ENCODE results near the gene GALNT9.

GALNT9 gene

DNA sequence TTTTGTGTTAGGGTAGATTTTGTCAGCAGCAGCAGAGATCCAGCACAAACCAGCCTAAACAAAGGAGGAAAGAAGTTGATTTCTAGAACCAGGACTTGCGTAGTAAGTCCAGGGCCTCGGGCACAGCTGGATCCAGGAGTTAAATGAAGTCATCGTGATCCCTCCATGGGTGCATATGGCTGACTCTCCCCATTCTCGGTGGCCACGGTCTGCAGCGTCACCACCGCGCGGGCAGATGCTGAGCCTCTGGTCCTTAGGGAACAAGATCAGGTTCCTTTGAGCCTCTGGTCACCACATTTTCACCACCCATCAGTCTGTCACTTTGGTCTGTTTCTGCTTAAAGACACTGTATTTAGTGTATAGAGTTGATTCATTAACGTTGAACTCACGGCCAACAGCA, 14.8 kb upstream of the GALNT9 start:
- no peak for DNase-seq

DNA sequence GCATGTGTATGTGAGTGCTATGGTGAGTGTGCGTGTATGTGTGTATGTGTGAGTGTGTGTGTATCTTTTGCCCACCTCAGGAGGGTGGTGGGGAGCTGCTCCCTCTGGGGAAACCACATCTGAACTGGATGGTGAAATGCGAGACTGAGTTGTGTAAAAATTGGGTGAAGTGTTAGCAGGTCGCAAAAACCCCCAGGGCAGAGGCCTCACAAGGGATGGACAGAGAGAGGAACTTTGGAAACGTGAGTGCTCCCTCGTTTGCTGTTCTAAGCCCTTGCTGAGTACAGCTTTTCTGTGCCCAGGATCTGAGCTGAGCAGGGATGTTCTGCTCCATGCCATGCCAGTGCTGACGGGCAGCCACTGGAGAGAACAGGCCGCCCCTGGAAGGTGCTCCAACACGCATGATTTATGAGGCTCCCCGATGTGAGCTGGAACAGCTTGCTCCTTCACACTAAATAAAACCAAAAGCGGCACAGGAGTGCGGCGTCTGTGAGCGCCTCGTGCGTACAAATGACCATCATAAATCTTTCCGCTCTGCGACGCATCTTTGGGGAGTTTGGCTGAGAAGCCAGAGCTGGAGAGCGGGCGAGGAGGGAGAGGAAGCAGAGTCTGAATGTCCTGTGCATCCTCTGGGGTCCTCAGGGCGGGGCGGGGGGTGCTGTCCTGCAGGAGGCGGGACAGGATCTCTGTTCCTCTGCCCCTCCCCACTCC, 14.1 kb upstream of the GALNT9 start:
- no peak for DNase-seq

DNA sequence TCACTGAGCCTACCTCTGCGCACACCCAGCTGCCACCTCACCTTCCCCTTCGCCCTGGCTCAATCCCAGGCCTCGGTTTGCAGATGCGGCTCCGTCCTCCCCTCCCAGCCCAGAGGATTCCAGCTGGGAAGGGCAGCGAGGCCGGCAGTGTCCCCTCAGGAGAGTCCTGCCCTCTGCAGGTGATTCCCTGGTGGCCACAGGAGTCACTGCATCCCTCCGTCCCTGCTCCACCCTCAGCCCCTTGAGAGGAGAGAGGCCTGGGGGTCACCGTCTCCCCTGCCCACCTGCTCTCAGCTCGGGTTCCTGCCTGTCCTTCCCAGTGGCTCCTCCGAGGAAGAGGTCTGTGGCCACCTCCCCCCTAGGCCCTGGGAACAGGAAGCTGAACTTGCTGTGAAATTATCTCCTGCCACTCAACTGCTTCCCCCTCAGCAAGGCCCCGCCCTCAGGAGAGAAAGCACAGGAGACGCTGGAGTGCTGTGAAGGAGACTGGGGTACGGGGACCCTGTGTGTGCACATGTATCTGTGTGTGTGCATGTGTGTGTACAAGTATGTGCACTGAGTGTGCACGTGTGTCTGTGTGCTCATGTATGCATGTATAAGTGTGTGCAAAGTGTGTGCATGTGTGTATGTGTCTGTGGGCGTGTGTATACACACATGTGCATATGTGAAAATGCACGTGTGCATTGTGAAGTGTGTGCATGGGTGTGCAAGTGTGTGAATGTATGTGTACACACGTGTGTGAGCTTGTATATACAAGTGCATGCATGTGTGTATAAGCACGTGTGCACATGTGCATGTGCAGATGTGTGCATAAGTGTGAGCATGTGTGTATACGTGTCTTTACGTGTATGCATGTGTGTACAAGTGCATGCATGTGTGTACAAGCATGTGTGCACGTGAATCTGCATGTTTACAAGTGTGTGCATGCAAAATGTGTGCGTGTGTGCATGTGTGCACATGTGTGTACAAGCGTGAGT, 13.2 kb upstream of the GALNT9 start:
- DNase-seq: no peak

DNA sequence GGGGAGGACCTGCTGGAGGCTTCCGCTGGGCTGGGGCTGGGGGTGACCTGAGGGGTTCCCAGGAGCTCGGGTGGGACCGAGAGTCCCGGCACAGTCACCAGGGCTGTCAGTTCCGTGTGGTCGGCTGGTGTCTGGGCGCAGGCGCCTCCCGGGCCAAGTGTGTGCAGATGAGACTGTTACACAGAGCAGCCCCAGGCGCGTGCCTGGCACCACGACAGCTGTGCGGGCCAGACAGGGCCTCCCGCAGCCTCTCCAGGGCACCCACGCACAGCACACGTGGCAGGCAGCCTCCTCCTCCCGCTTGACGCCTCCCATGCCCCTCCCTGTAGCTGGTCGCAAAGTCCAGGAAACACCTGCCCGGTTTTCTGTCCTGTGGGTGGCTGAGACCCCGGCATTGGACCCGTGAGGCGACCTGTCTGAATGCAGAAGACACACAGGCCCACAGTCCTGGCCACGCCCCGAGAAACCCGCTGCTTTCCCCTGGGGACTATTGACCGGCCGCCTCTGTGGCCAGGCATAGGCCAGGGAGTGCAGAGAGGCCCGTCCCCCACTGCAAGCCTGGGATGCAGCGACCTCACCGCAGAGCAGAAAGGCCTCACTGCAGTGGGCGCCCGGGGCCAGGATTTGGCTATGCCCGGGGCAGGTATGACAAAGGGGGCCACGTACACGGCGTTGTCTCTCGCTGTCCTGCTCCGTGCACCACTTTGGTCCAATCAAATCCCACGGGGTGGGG, 12.1 kb upstream of the GALNT9 start:
- DNase-seq: no peak

DNA sequence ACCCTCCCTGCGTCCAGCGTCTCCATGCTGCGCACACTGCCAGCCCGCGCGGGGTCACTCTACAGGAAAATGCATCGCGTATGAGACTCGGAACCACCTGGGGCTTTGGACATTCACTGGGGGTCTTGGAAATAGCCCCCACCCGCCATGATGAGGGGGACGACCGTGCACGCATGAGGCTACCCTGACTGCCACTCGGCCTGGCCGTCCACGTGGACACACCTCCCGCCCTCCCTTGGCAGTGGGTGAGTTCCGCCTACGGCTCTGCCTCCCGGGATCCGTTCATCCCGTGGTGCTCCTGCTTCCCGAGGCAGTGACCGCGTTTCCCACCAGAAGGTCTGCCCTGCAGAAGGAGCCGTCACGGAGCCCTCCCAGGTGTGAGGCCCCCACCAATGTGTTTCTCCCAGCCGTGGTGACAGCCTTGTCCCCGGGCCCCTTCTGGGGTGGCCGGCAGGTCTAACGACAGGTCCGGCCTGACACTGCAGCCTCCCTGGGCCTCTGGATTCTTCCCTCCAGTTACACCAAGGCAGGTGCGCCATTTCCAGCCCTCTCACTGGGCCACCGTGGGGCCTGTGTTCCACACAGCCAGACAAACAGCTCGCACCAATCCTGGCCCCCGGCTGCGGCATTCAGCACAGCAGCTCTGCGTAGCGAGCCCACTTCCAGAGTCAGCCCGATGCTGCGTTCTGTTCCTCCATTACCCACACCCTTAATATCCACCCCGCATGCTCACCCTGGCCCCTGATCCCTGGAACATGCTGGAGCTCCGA, 11.1 kb upstream of the GALNT9 start:
- DNase-seq: no peak

DNA sequence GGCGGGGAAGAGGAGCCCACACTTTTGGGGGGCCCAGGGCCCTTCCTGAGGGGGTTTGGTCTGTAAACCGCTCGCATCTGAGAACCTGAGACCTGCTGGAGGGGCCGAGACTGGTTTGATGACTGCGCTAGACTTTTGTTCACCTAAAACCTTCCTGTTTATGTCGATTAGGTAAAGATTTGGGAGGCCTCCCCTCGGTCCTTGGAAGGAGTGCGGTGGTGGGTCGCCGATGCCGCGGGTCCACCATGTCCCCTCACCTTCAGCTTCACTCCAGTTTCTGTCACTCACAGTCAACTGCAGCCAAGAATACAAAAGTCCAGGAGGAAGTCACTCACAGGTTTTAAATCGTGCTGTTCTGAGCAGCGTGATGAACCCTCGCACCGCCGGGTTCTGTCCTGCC, 10.5 kb upstream of the GALNT9 start:
- no peak for DNase-seq

DNA sequence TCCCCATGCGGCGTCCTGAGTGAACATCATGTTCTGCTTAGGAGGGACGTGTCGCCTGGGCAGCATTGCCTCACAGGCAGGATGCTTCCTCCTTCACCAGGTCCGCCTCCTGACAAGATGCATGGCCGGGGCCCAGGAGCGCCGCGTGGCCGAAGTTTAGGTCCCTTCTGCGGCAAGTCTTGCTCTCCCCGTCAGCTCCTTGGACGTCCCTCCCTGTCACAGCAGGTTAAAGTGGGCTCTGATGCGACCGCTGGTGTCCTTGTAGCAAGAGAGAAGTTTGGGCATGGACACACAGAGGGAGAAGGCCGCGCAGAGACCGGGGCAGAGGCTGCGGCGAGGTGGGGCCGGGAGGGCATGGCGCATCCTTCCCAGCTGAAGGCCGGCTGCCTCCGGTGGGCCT, 9.4 kb upstream of the GALNT9 start:
- DNase-seq: no peak

DNA sequence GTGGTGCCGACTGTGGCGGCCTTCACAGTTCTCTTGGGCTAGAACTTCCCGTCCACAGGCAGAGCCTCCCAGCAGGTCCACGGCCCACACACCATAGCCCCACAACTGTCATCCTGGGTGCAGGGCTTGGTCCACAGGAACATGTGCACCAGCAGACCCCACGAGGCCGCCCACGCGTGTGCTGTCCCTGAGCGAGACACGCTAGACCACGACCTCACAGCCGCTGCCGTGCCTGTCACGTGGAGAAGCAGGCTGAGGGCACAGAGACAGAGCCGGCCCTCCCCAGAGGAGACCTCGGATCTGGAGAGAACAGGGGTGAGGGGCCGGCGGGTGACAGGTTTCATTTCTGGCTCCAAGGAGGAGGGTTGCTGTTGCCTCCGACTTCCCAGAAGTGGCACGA, 8.9 kb upstream of the GALNT9 start:
- no peak for DNase-seq

DNA sequence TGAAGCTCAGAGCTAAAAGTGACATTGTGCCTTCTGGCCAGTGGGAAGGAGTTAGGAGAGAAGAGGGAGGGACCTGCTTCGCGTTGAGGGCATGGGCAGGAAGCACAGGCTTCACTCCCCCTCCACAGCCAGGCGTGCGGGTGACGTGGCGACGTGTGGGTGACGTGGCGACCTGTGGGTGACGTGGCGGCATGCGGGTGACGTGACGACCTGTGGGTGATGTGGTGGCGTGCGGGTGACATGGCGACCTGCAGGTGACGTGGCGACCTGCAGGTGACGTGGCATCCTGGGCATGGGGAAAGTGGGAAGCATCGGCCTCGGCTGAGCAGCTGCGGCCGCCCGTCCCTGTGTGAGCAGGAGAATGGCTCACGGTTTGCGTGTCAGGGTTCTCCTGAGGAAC, 8.2 kb upstream of the GALNT9 start:
- no peak for DNase-seq

DNA sequence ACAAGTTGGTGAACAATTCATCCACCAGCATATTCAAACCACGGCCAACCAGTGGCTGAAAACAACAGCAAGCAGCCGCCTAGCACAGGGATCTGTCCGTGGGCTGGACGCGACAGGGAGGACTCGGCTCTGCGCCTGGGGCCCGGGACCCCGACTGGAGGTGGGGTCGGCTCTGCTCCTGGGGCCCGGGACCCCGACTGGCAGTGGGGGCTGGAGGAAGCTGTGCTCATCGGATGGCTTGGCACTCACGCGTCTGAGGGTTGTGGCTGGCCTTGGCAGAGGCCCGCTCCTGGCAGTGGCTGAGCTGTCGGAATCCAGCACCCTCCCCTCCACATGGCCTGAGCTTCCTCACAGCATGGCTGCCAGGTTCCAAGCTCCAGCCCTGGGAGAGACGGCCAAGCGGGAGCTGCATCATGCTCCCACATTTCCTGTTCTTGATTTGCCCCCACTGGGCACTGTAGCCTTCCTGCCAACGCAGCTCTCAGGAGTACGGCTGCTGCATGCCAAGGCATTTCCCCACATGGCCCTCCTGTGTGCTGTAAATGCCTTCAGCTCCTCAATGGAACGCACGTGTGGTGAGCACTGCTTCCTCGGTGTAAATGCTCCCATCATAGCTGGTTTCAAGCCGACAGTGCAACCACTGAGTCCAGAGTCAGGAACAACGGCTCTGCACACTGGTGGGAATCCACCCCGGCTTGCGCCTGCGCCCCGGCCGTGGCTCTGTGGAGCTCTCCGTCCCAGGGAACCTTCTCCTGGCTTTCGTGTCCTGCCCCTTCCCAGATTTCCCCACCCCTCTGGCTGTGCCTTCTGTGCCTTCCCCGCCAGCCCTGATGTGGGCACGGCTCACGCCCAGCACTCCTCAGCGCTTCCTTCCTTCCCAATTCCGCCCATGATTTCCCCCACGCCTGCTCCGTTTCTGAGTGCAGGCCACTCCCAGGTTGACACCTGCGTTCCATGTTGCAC, 7.3 kb upstream of the GALNT9 start:
- DNase-seq: no peak

DNA sequence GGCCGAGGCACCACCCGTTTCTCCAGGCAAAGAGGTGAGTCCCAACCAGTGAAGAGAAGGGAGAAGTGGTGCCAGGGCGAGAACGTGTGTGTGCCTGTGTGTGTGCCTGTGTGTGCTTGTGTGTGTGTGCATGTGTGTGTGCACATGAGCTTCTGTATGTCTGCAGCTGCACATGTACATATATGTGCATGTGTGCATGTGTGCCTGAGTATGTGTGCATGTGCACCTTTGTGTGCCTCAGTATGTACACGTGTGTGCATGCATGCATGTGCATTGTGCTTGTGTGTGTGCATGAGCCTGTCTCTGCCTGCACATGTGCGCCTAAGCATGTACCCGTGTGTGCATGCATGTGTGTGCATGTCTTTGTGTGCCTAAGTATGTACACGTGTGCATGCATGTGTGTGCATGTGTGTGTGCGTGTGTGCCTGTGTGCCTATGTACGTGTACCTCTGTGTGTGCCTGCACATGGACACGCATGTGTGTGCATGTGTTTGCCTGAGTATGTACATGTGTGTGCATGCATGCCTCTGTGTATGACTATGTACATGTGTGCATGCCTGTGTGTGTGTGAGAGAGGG, 5.9 kb upstream of the GALNT9 start:
- no peak for DNase-seq

DNA sequence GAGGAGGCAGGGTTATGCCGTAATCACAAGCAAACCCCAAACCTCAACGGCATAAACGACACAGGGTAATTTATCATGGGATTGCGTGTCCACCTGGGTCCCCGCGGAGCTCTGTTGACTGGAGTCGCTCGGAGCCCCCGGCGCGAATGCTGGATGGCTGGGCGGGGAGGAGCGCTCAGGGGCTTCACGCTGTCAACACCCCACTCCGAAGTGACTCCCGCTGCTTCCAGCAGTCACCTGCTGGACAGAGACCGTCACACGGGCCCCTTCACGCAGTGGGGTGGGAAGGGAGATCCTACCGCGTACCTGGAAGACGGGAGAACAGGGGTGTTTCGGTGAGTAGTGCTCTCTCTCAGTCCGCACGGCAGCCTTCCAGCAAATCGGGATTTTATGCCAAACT, 4.4 kb upstream of the GALNT9 start:
- DNase-seq: no peak

DNA sequence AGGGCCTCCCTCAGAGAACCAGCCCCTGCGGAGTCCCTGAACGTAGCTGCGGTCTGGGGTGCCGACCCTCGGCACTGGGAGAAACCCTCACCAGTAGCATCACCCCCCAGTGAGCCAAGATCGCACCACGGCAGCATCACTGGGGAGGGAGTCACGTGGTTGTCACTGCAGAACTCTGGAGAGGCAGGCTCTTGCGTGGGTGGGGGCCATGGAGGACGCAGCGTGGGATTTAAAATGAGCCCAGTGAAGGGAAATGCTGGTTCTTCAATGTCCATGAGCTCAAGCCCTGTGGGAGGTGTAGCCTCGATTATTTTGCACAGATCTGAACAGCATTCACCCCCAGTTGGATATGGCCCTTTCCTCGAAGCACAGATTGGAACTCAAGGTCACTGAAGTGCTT, 3.9 kb upstream of the GALNT9 start:
- no peak for DNase-seq

DNA sequence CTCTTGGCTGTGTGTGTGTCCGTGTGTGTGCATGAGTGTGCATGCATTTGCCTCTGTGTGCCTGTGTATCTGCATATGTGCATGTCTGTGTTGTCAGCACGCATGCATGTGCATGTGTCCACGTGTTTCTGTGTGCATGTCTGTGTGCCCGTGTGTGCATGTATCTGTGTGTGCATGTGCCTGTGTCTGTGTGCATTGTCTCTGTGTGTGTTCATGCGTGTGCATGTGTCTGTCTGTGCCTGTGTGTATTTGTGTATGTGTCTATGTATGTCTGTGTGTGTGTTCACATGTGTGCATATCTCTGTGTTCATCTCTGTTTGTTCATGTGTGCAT, 1.1 kb upstream of the GALNT9 start:
- DNase-seq: no peak

DNA sequence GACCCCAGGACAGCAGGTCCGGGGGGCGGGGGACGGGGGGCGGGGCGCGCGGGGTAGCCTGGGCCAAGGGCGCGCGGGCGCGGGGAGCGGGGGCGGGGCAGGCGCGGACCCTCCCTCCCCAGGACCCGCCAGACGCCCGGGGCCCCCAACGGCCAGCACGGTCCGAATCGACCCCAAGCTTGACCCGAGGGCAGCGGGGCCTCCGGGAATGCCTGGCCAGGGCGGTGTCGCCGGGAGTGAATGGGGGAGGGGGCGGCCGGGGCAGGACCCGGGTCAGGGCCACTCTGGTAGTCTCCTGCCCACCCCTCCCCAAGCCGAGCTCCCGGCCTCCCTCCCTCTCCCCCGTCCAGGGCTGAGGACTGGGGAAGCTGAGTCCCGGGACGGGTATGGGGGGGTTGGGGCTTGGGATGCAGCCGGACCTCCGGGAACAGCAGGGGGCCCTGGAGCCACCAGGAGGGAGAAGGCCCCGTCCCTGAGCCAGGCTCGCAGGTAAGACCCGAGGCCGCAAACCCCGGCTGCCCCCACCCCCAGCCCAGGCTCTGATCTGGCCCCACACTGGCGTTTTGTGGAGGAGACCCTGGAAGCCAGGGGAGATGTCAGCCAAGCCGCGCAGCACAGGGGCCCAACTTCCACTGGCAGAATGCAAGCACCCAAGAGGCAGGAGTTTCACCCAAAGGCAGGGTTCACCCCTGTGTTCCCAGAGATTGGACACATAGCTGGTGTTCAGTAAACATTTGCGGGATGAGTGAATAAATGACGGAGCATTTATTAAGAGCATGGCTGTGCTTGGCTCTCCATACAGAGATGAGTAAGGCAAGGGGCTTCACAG, 545 bp upstream of the GALNT9 start:
- no peak for DNase-seq

DNA sequence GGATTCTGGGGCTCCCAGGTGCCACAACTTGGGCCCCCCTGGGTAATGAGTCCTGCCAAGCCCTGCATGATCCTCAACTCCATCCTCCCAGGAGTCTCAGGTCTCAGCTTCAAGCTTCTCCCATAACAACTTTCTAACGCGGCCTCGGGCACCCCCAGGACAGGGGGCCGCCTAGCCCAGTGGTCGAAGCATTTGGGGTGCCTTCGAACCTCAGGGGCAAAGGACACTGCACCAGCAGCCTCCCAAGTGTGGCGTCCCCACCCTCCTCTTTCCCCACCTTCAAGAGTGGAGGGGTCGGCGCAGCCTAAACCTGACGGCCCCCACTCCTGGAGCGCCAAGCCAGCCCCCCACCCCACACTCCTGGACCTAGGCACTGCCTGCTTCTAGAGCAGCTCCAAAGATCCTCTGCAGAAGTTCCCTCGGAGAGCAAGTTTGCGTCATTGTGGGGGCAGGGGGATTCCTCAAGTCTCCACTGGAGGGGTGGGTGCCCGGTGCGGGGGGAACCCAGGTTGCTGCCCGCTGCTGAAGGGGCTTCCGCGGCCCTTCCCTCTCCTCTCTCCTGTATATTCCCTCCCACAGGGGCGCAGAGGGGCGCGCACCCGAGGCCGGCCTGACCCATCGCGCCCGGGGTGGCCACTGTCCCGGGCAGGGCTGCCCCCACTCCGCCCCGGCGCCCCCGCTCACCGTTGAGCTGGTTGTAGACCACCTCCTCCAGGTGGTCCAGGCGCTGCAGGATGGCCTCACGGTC, 933 bp downstream of the GALNT9 start:
- DNase-seq: no peak

DNA sequence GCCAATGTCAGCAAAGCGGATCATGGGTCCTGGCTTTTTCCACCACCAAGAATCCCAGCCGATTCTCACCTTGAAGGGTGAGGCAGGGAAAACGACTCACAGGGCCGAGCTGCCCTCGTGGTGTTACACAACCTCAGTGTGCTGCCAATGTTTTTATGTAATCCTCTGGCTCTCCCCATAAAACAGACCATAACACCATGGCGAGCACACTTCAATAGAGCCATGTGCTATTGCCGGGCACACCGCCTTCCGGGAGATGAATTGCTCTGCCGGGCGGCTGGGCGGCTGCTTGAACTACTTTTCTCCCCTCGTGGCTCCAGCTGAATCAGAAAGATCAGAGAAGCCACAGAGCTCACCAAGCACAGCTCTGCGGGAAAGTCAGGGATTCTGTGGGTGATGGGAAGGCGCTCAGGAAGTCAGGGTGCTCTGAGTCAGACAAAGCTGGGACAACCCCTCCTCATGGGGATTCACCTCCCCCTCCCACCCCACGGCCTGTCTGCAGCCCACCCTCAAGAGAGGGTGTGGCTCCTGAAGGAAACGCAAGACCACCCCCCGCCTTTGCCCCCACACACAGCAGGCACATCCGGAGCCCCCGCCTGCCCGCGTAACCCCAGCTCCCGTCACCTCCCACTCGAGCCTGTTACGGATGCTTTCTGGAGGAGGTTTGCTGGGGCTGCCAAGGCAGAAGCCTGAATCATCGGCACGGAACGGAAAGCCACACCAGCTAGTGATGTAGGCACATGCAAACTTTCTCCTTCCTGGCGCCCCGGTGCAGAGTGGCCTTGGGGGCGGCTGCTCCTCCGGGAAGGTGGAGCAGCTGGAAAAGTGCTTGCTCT, 1.8 kb downstream of the GALNT9 start:
- no peak for DNase-seq

DNA sequence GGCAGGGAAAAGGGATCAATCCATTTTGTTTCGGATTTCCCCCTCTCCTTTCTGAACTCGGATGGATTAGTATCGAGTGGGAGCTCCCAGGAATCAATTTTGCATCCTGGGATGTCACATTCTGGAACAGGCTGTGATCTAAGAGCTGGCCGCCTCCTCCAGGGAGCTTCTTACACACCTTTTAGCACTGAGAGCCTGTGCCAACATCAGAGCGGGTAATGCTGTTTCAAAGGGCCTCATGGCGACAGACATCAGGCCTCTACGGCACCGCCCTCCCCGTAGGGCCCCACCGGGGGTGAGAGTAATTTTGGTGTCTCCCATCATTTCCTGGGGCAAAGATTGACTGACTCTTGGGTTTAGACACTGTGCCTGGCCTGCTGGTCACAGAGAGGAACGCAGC, 2.7 kb downstream of the GALNT9 start:
- DNase-seq: no peak

DNA sequence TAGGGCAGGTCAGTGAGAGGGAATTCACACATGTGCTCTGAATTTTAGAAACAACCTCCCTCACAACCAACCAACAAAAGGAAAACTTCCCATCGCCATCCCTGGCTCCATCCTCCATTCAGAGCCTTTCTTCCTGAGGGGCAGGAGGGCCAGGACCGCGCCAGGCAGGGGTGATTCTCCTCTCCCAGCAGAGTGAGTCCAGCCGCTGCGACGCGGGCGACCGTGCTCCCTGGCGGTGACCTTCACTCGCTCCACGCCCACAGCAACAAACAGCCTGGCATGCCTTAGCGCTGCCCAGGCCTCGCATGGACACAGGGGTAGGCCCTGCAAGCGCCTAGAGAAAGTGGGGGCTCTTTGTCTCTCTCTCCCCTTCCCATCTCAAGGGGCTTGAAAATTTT, 3.7 kb downstream of the GALNT9 start:
- no peak for DNase-seq
